ENCODE results near the gene MED13L. TPM values are rescaled to one million over a fixed set of nuclear protein-coding genes. Genes with fewer than 3 reads are reported as not detected.

Gene MED13L
- total and polyA plus RNA-seq, 2 donors (not counting 1 experiment from before 2014, with no cell fraction given): 20.3 to 207 TPM

GRCh38 chr12:116138781-116139180 lies 138.7 kb downstream of the MED13L start:
- Histone ChIP-seq H3K4me2 (replicated peaks; ENCODE audit: low read depth, low read length, poor library complexity, severe bottlenecking) (no peak overlapping the region), H3K9ac (ENCODE audit: low read length) (no peak overlapping the region), H3K27ac (ENCODE audit: low read length in 2 of 2) (no peak overlapping the region), H4K20me1 (ENCODE audit: control insufficient read depth, insufficient read depth, low read length, poor library complexity, severe bottlenecking) (peaks cover 81% of the 10 kb centered on the region), H3K9me3 (ENCODE audit: control extremely low read depth in 1 of 3, control insufficient read depth in 2 of 3, insufficient read depth in 1 of 3, low read length in 2 of 3) (no peaks in the 10 kb centered on the region), H3K4me1 (ENCODE audit: control insufficient read depth in 2 of 2, insufficient read depth in 2 of 2, low read length in 2 of 2) (peaks cover 16 to 35% of the 10 kb centered on the region in 2 donors), H3K36me3 (replicated peaks in 1 of 2; ENCODE audit: control extremely low read depth in 1 of 2, control insufficient read depth in 1 of 2, extremely low read depth in 1 of 2, insufficient read depth in 2 of 2, low read length in 1 of 2) (no peaks in the 10 kb centered on the region), H2AFZ (ENCODE audit: insufficient read depth, low read depth, low read length, poor library complexity, severe bottlenecking) (no peak overlapping the region), H3K4me3 (ENCODE audit: control extremely low read depth in 1 of 5, extremely low read depth in 1 of 5, insufficient read depth in 1 of 5, low read depth in 2 of 5, low read length in 4 of 5) (no peak overlapping the region), H3K27me3 (replicated peaks in 1 of 4; ENCODE audit: control extremely low read depth in 1 of 4, control insufficient read depth in 3 of 4, insufficient read depth in 4 of 4, low read length in 3 of 4) (no peaks in the 10 kb centered on the region), H3K79me2 (ENCODE audit: control insufficient read depth, insufficient read depth, low read length) (peaks cover 96% of the 10 kb centered on the region)
- Mint-ChIP-seq H3K27ac (no peak overlapping the region), H3K27me3 (no peaks in the 10 kb centered on the region), H3K4me3 (no peak overlapping the region), H3K4me1 (peaks cover 71% of the 10 kb centered on the region), H3K9me3 (ENCODE audit: insufficient read depth) (no peaks in the 10 kb centered on the region)
- DNase-seq (no peak), ATAC-seq (ENCODE audit: low read depth) (no peak)
- ChIA-PET POLR2A (no interaction called here), CTCF (interaction anchor here (0.5 to 1.7 kb wide), 3 partner anchors 97 to 571 kb away, joined by 3 to 9 read pairs (median 4); no protein-coding TSS in a partner anchor)
- intact Hi-C loops (cut with micrococcal nuclease): no loop called here
- TF ChIP-seq EZH2 (IDR thresholded peaks at IDR 0.05; ENCODE audit: borderline replicate concordance, insufficient read depth, low read depth, low read length, poor library complexity, severe bottlenecking) (no peak), CTCF (IDR thresholded peaks at IDR 0.05) (no peak)

- H3K27me3 ChIP-seq (replicated peaks in 1 of 4; ENCODE audit: control extremely low read depth in 1 of 4, control insufficient read depth in 3 of 4, insufficient read depth in 4 of 4, low read length in 3 of 4): no peaks in the 10 kb centered on the region
- no peak overlapping the region for H2AFZ ChIP-seq (ENCODE audit: insufficient read depth, low read depth, low read length, poor library complexity, severe bottlenecking)
- no peaks in the 10 kb centered on the region for H3K9me3 ChIP-seq (ENCODE audit: control extremely low read depth in 1 of 3, control insufficient read depth in 2 of 3, insufficient read depth in 1 of 3, low read length in 2 of 3)
- no peaks in the 10 kb centered on the region for H3K27me3 Mint-ChIP-seq
- POLR2A ChIA-PET: no interaction called here
- H3K4me1 Mint-ChIP-seq: peaks cover 71% of the 10 kb centered on the region
- H3K79me2 ChIP-seq (ENCODE audit: control insufficient read depth, insufficient read depth, low read length): peaks cover 96% of the 10 kb centered on the region
- no peak overlapping the region for H3K4me3 ChIP-seq (ENCODE audit: control extremely low read depth in 1 of 5, extremely low read depth in 1 of 5, insufficient read depth in 1 of 5, low read depth in 2 of 5, low read length in 4 of 5)
- H3K27ac ChIP-seq (ENCODE audit: low read length in 2 of 2): no peak overlapping the region
- no peak overlapping the region for H3K4me3 Mint-ChIP-seq
- peaks cover 17 to 35% of the 10 kb centered on the region in 2 donors for H3K4me1 ChIP-seq (ENCODE audit: control insufficient read depth in 2 of 2, insufficient read depth in 2 of 2, low read length in 2 of 2)
- no peak for ATAC-seq (ENCODE audit: low read depth)
- WGBS (ENCODE audit: insufficient coverage): 100% methylated on average over 2 of the region's 2 CpGs
- no peak for TF ChIP-seq EZH2 (IDR thresholded peaks at IDR 0.05; ENCODE audit: borderline replicate concordance, insufficient read depth, low read depth, low read length, poor library complexity, severe bottlenecking)
- no peak for TF ChIP-seq CTCF (IDR thresholded peaks at IDR 0.05)
- H3K27ac Mint-ChIP-seq: no peak overlapping the region
- H3K4me2 ChIP-seq (replicated peaks; ENCODE audit: low read depth, low read length, poor library complexity, severe bottlenecking): no peak overlapping the region
- no peaks in the 10 kb centered on the region for H3K36me3 ChIP-seq (replicated peaks in 1 of 2; ENCODE audit: control extremely low read depth in 1 of 2, control insufficient read depth in 1 of 2, extremely low read depth in 1 of 2, insufficient read depth in 2 of 2, low read length in 1 of 2)
- CTCF ChIA-PET: interaction anchor here (0.5 to 1.7 kb wide), 3 partner anchors 98 to 571 kb away, joined by 3 to 9 read pairs (median 4); no protein-coding TSS in a partner anchor
- no peak overlapping the region for H3K9ac ChIP-seq (ENCODE audit: low read length)
- H4K20me1 ChIP-seq (ENCODE audit: control insufficient read depth, insufficient read depth, low read length, poor library complexity, severe bottlenecking): peaks cover 82% of the 10 kb centered on the region
- H3K9me3 Mint-ChIP-seq (ENCODE audit: insufficient read depth): no peaks in the 10 kb centered on the region
- no peak for DNase-seq
- intact Hi-C loops (cut with micrococcal nuclease): no loop called here
Measured at GRCh38 chr12:116138364-116138763, 139.1 kb downstream of the MED13L start.

Data from B cell (primary cell).